SIG-M5 treated with dmso at 0.1 percent for 504 hours (cell line): ENCODE data around the gene SLC25A19.
A peak's percentile ranks its signal among the peaks of the same experiment; 100 is the strongest.

ENCODE experiments used
- DNase-seq: peaks from one replicate; lab custom pipeline; 2025; ENCODE audit not compliant: unreplicated experiment; lab: John Stamatoyannopoulos, UW

The SLC25A19 gene

DNA sequence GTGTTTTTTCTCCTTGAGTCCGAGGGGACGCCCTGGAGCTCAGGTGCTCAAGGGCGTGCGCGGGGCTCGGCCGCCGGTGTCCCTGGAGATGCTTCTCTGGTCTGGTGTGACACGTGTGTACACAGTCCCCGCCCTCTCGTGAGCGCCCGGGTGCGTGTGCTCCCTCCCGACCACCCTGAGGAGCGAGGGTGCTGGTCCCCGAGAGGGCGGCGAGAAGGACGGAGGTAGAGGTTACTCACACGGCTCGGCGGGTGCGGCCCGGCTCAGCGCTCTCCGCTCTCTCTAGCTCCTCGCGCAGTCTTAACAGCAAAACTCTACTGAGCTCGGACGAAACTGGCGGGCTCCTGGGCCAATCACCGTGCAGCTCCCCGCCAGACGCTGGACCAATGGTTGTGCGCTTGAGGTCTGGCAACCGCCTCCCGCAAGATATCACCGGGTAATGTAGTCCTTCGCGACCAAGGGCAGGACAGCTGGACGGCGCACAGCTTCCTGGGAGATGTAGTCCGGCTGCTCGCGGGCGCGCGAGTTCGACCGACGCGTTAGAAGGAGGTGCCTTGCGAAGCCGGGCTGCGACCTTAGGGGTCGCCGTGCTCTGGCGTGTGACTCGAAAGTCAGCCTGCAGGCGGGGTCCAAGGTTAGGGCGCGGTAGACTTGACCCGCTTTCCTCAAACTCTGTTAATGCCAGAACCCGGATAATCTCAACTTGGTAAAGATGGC is at the start of gene SLC25A19:
Gene SLC25A19 (minus strand): TSS at position 319 of the 717 bp plus-strand sequence. CDS start 2,669 bp downstream, outside the sequence.
- DNase-seq = peak; percentile 100

- DNase-seq = peak; percentile 87
Observed at GRCh38 chr17:75338335-75338734, 49.1 kb upstream of the SLC25A19 start.

- no peak for DNase-seq
Observed at GRCh38 chr17:75335315-75335714, 46.1 kb upstream of the SLC25A19 start.

GRCh38 chr17:75334723-75335122 is 45.5 kb upstream of the SLC25A19 start:
- no peak for DNase-seq

DNA sequence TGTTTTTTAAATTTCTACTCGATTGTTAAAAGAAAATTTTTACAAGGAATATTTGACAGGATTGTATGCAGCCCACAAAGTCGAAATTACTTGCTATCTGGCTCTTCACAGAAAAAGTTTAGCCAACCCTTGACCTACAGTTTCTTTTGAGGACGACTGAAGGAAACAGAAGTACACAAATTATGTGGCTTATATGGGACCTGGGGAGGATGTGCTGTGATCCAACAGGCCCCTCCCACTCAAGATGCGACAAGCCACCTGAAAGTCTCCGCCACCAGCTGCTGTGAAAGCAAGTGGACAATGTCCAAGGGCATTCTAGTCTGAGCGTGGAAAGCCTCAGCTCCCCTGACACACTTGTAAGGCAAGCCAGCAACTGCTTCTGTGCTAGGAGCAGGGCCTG is 42.4 kb upstream of the SLC25A19 start:
- DNase-seq = no peak

DNA sequence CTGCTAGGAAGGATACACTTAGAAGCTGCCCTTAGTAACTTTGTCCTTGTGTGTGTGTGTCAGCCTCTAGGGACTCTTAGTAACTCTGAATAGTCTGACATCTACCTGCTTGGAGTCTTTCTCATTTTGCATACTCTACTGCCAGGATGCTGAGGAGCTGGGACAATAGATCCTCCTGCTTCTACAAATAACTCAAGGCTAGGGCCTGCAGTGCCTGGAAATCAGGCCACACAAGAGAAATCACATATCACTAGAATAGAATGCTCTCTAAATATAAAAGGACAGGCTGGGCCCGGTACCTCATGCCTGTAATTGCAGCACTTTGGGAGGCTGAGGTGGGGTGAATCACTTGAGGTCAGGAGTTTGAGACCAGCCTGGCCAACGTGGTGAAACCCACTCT is 38.5 kb upstream of the SLC25A19 start:
- DNase-seq = no peak

GRCh38 chr17:75326226-75326848 is 37.1 kb upstream of the SLC25A19 start:
- peak; percentile 88 for DNase-seq

DNA sequence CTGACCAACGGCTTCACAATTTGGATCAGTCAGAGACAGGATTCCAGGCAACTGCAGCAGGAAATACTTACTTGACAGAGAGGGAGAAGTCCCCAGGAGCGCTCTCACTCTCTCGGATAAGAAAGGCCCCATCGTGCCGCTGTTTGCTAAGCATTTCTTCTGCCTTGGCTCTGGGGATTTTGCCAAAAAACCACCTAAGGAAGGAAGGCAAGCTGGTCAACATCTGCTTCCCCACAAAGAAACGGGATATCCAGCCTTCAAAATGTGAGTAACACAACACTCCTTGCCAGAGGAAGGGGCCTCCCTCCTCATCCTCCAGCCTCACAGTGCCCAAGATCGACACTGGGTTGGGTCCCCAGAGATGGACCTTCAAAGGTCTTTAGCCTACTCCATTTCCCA is 36.6 kb upstream of the SLC25A19 start:
- DNase-seq = no peak

DNA sequence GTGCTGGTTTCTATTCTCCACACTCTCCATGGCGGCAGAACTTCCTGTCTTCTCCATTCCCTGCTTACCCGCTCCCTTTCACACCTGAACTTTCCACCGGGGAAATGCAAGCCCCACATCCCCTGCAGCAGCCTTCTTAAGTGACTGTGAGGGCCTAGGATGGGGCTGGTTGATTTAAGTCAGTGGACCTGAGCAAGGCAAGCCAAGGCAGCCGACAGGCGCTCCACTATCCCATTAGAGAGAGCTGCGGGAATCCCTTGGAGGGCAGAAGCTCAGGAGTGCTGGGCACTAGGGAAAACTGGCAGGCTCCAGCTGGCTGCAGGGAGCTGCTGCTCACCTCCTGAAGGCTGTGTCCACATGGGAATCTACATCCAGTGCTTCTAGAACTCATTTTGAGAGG is 36.1 kb upstream of the SLC25A19 start:
- DNase-seq = no peak

GRCh38 chr17:75321506-75321905 is 32.3 kb upstream of the SLC25A19 start:
- DNase-seq = no peak

DNA sequence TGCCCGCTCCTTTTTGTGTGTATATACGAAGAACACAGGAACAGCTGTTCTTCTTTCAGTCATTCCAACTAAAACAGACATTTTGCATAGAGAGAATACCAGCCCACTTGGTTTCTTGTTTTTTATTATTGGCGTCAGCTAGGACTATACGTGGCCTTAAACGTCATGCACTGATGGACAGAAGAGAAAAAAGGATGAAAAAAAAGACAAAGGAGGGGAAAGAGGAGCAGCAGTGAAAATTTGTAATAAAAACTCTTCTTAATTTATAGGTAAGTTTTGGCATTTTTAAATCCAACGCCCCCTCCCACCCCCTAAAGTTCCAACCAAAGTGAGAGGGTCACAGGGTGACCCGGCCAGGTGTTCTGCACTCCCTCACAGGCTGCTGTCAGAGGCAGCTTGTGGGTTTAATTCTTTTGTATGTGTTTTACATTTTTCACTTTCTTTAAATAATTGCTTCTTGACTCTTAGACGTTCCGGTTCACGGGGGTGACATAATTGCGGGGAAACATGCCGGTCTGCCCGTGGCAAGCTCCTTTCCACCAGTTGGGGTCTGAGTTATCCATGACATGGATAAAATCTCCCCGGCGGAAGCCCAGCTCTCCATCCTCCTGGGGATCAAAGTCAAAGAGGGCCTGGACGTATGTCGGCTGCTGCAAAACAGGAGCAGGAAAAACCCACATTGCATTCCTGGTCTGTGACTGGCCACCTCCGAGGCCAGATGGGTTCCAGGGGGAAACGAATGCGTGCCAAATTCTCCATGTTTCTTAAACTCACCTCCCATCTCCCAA is 30.9 kb upstream of the SLC25A19 start:
- no peak for DNase-seq

- DNase-seq = no peak
Observed at GRCh38 chr17:75318615-75319222, 29.5 kb upstream of the SLC25A19 start.

DNA sequence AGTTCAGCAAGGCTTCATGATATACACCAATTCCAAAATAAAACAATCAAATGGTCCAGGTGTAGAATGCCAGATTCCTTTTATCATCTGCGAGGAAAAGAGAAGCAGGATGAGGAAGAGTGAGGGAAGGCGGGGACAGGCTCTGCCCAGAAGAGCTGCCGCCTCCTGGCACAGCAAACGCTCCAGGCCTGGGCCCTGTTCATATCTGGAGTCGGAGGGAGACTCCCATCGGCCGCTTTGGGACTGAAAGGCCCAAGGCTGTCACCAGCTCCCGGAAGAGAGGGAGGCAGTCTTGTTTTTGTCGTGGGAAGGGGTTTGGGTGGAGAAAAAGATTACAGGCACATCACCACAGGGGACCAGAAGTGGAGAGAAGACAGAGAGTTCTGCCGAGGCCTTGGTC is 29.0 kb upstream of the SLC25A19 start:
- no peak for DNase-seq

GRCh38 chr17:75317671-75318070 is 28.4 kb upstream of the SLC25A19 start:
- no peak for DNase-seq

GRCh38 chr17:75316253-75316652 is 27.0 kb upstream of the SLC25A19 start:
- DNase-seq = no peak

- peak; percentile 50 for DNase-seq
Observed at GRCh38 chr17:75315541-75316243, 26.5 kb upstream of the SLC25A19 start.

GRCh38 chr17:75313941-75314551 is 24.8 kb upstream of the SLC25A19 start:
- DNase-seq = peak; percentile 99

DNA sequence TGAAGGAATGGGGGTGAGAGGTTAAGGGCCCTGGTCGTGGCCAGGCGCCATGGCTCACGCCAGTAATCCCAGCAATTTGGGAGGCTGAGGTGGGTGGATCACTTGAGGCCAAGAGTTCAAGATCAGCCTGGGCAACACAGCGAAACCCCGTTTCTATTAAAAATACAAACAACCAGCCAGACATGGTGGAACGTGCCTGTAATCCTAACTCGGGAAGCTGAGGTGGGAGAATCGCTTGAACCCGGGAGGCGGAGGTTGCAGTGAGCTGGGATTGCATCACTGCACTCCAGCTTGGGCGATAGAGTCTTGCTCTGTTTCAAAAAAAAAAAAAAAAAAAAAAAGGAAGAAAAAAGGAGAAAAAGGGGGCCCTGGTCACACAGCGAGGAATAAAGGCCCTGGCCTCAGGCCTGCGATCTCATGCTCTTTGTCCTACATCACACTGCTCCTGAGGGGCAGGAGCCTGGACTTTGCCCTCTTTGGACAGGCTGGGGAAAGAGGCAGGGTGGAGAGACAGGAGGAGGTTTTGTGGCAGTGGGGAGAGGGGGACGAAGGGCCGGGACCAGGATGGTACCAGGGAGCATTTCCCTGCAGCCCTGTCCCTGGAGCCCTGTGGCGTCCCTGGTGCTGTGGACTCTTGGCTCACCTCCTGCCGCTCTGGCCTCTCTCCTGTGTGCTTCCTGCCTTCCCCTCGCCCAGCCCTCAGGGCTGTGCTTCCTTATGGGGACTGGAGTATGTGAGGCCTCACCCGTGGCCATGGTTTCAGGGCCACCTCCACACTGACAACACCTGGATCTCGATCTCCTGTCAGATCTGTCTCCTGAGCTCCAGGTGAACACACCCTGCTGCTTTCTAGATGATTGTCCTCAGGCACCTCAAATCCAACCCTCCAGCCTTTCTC is 19.7 kb upstream of the SLC25A19 start:
- peak; percentile 71 for DNase-seq

DNA sequence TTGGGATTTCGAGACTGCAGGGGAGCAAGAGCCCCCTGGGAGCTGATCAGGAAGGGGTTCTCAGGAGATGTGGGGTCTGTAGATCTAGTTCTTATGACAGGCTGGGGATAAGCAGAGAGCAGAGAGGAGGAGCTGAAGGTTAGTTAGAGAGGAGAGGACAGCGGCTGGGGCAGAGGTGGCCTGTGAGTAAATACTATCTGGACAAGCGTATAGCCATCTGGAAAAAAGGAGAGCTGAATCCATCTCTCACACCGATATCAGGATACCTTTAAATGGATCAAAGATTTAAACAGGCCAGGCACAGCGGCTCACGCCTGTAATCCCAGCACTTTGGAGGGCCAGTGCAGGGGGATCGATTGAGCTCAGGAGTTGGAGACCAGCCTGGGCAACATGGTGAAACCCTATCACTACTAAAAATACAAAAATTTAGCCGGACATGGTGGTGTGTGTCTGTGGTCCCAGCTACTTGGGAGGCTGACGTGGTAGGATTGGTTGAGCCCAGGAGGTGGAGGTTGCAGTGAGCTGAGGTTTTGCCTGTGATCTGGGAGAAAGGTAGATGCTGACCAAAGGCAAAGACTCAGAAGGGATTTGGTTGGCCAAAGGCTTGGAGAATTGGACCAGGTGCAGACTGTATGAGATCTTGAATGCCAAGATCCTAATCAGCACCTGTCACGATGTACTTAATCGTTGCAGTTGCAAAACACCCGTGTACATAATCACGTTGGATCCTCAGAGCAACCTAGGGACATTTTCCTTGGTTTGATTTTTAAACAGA is 18.9 kb upstream of the SLC25A19 start:
- DNase-seq = no peak
